Upper lobe of left lung (tissue), 6 donors: ENCODE results near the gene TNFAIP6. TPM values are rescaled to one million over a fixed set of nuclear protein-coding genes. Genes with fewer than 3 reads are reported as not detected.
"Not testable (repeated sequence)": the region's sequence is repeated elsewhere in the genome, so short reads cannot be mapped to it uniquely, and the experiment has no call there.

ENCODE experiments used
- ATAC-seq, 2 donors: fragments of 200-7000 bp; cut with Tn5 transposase; one replicate each; pipeline ENCODE4 v1.9.1; 2022; ENCODE audit warnings: mild to moderate bottlenecking in 2 of 2, moderate library complexity in 2 of 2; ENCODE audit not compliant: low FRiP score in 2 of 2
- DNase-seq, 2 donors: peaks; one replicate each; pipeline ENCODE4 v3.0.0-alpha.2; 2019 to 2020
- H3K27ac ChIP-seq, 4 donors: fragments of 200-600 bp; sonication (generic); one replicate each; pipeline ENCODE4 v1.5.1; 2016 to 2019
- H3K27me3 ChIP-seq, 4 donors: fragments of 200-600 bp; sonication (generic); one replicate each; pipeline ENCODE4 v1.5.1; 2017 to 2019
- H3K36me3 ChIP-seq, 4 donors: fragments of 200-600 bp; sonication (generic); one replicate each; pipeline ENCODE4 v1.5.1; 2016 to 2019
- H3K4me1 ChIP-seq, 4 donors: fragments of 200-600 bp; sonication (generic); one replicate each; pipeline ENCODE4 v1.5.1; 2018 to 2019
- H3K4me3 ChIP-seq, 4 donors: fragments of 200-600 bp; sonication (generic); one replicate each; pipeline ENCODE4 v1.5.1; 2017 to 2019; ENCODE audit warnings: mild to moderate bottlenecking in 2 of 4, moderate library complexity in 1 of 4
- H3K9me3 ChIP-seq, 4 donors: fragments of 200-600 bp; sonication (generic); one replicate each; pipeline ENCODE4 v1.5.1; 2018 to 2019
- EP300 ChIP-seq, 4 donors: sonication (generic); formaldehyde crosslinking; IDR thresholded peaks; one replicate each; pipeline ENCODE4 v1.5.1; 2017; ENCODE audit warnings: antibody characterized with exemption in 4 of 4, control low read depth in 2 of 4
- POLR2A ChIP-seq, 4 donors: fragments of 450-650 bp; IDR thresholded peaks; one replicate each; pipeline ENCODE4 v1.5.1; 2016 to 2017; ENCODE audit warnings: antibody characterized with exemption in 4 of 4, mild to moderate bottlenecking in 2 of 4
- POLR2AphosphoS5 ChIP-seq, 2 donors: sonication (generic); formaldehyde crosslinking; IDR thresholded peaks; one replicate each; pipeline ENCODE4 v1.5.1; 2017; ENCODE audit warnings: antibody characterized with exemption in 2 of 2
- WGBS, 2 donors: methylation state at CpG; one replicate each; pipeline ENCODE4 v1.1.5; 2017 to 2018; 5-methylcytosine and 5-hydroxymethylcytosine counted together
- total RNA-seq, 6 donors: library from RNA; depleted of rRNA in 4 of 6; stranded (reverse); fragments of >200 nt in 4 of 6; gene quantifications; one replicate each; pipeline versions ENCODE4 v1.1.0 to v1.2.1, GENCODE V29; 2016 to 2021
- TF ChIP-seq, protein P1 (sequence below), 6 experiments: fragments of 450-650 bp in 4 of 6; fragments of 200-600 bp in 2 of 6; sonication (generic) in 2 of 6; IDR thresholded peaks; one replicate each; pipeline ENCODE4 v1.5.1; 2016 to 2019; ENCODE audit warnings: antibody characterized with exemption in 6 of 6
- donor health status: DM: no; HTN: no; CAD: no; lungs with moderate emphysema.
- donor health status: DM: no; HTN: yes; CAD: no; lungs with severe emphysema.

Gene TNFAIP6
- total RNA-seq, 6 donors from 2014 or later: 0.78 to 8.1 (median 2.2) TPM

DNA sequence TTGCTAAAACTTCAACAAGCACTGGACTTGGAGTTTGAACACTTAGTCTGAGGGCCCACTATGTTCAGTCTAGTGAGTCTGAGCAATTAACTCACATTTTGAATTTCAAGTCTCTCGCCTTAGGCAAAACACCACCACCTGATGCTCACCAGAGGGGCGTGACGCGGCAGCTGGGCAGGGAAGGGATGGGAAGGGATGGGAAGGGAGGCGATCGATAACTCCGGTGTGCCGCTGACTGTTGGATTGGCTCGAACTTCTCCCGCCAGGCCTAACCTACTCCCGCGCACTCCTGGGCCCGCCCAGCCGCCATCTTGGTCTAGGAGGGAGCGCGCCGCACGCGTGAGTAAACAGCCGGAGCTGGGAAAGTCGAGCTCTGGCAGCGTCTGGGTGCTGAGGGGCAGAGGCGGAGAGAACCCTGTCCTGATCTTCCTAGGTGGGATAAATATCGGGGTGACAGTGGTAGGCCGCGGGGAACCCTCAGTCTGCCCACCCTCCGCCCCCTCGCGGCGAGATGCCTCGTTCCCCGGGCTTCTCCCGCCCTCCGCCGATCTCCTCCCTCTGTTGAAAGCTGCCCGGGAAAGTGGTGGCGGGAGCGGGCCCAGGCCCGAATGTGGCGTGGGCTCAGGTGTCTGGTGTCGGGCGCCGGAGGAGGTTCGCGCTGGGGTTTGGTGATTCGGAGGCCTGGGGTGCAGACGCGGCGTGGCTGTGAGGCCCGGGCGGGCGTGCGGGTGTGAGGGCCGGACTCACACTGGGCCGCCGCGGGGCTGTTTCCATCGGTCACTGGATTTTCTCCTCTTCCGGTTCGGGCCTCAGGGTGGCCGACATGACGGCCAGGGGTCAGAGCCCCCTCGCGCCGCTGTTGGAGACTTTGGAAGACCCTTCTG is 52.5 kb downstream of the TNFAIP6 start, which contains the start of gene RIF1:
RIF1 (plus strand) TSS at position 302 of the 884 bp plus-strand sequence; CDS start at position 824, 522 bp downstream.
- TF ChIP-seq POLR2AphosphoS5 (IDR thresholded peaks at IDR 0.05) (peak; percentile 55 to 65), POLR2A (IDR thresholded peaks at IDR 0.05) (peak in 1 of 4 donors; percentile 62), EP300 (IDR thresholded peaks at IDR 0.05) (no peak)
- TF ChIP-seq, protein P1, sequence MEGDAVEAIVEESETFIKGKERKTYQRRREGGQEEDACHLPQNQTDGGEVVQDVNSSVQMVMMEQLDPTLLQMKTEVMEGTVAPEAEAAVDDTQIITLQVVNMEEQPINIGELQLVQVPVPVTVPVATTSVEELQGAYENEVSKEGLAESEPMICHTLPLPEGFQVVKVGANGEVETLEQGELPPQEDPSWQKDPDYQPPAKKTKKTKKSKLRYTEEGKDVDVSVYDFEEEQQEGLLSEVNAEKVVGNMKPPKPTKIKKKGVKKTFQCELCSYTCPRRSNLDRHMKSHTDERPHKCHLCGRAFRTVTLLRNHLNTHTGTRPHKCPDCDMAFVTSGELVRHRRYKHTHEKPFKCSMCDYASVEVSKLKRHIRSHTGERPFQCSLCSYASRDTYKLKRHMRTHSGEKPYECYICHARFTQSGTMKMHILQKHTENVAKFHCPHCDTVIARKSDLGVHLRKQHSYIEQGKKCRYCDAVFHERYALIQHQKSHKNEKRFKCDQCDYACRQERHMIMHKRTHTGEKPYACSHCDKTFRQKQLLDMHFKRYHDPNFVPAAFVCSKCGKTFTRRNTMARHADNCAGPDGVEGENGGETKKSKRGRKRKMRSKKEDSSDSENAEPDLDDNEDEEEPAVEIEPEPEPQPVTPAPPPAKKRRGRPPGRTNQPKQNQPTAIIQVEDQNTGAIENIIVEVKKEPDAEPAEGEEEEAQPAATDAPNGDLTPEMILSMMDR (IDR thresholded peaks at IDR 0.05): peak; percentile 54 to 87 (median 82)
- Histone ChIP-seq H3K27ac (peak within 1 kb of the TSS; percentile 87 to 98 (median 96)), H3K27me3 (no peaks in the 10 kb centered on the region), H3K36me3 (peaks cover 0 to 30% (median 3%) of the 10 kb centered on the region in 4 donors), H3K9me3 (no peaks in the 10 kb centered on the region), H3K4me3 (peak within 1 kb of the TSS; percentile 73 to 98 (median 94)), H3K4me1 (peaks cover 11 to 16% (median 14%) of the 10 kb centered on the region in 4 donors)
- peak; percentile 98 to 99 for ATAC-seq
- DNase-seq: peak; percentile 88 to 95
- 1% methylated on average over 16 to 36 of the region's 65 CpGs for WGBS, 2 donors

DNA sequence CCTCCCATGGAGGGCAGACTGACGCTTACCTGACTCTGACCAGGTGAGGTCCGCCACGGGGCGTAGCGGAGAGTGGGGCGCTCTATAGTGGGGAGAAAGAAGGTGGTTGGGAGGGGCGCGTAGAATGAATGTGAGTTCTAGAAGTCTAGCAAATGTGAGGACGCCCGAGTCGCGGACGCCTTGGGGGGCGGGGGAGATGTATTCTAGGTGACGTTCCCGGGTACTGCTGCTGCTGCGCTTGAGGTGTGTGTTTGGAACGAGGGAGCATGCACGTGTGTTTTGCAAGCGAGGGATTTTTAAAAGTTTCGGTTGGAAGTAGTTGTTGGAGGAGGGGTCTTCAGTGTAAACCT is 53.1 kb downstream of the TNFAIP6 start:
- DNase-seq (peak in 1 of 2 donors; percentile 36), ATAC-seq (peak; percentile 23 to 47)
- TF ChIP-seq EP300 (IDR thresholded peaks at IDR 0.05): no peak
- H3K36me3 ChIP-seq: peaks cover 0 to 35% (median 3%) of the 10 kb centered on the region in 4 donors
- 0 to 1% methylated on average over 19 to 21 of the region's 21 CpGs for WGBS, 2 donors
- H3K4me3 ChIP-seq: peak overlapping the region; percentile 73 to 98 (median 94)
- no peaks in the 10 kb centered on the region for H3K9me3 ChIP-seq
- peak overlapping the region; percentile 87 to 98 (median 96) for H3K27ac ChIP-seq
- peaks cover 11 to 16% (median 14%) of the 10 kb centered on the region in 4 donors for H3K4me1 ChIP-seq
- H3K27me3 ChIP-seq: no peaks in the 10 kb centered on the region

DNA sequence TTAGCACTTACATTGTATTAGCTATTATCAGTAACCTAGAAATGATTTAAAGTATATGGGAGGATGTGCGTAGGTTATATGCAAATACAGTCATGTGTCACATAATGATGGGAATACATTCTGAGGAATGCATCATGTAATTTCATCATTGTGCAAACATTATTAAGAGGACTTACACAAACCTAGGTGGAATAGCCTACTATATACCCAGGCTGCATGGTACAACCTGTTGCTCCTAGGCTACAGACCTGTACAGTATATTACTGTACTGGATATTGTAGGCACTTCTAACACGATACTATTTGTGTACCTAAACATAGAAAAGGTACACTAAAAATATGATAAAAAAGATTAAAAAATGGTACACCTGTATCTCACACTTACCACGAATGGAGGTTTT is 60.3 kb downstream of the TNFAIP6 start:
- peaks cover 2 to 91% (median 41%) of the 10 kb centered on the region in 4 donors for H3K36me3 ChIP-seq
- H3K4me1 ChIP-seq: peaks cover 0 to 4% (median 0%) of the 10 kb centered on the region in 4 donors
- TF ChIP-seq POLR2A (IDR thresholded peaks at IDR 0.05): no peak
- TF ChIP-seq EP300 (IDR thresholded peaks at IDR 0.05): no peak
- TF ChIP-seq, protein P1 (IDR thresholded peaks at IDR 0.05): no peak
- no peak for TF ChIP-seq POLR2AphosphoS5 (IDR thresholded peaks at IDR 0.05)
- H3K27ac ChIP-seq: no peak overlapping the region
- H3K9me3 ChIP-seq: no peaks in the 10 kb centered on the region
- ATAC-seq (no peak), DNase-seq (no peak)
- 90 to 95% methylated on average over 3 of the region's 3 CpGs for WGBS, 2 donors
- H3K4me3 ChIP-seq: no peak overlapping the region
- H3K27me3 ChIP-seq: no peaks in the 10 kb centered on the region

DNA sequence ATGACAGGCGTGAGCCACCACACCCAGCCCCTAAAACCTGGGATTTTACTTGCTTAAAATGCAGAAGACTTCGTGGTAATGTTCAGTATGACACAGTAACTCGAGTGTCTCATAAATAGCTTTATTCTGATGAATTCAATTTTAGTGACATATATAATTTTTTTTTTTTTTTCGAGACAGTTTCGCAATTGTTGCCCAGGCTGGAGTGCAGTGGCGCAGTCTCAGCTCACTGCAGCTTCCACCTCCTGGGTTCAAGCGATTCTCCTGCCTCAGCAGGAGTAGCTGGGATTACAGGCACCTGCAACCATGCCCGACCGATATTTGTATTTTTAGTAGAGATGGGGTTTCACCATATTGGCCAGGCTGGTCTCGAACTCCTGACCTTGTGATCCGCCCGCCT is 64.3 kb downstream of the TNFAIP6 start:
- not testable (repeated sequence) for H3K27ac ChIP-seq, H3K4me3 ChIP-seq, H3K27me3 ChIP-seq, ATAC-seq, H3K4me1 ChIP-seq, DNase-seq, H3K9me3 ChIP-seq
- WGBS, 2 donors: 92 to 97% methylated on average over 12 of the region's 12 CpGs
- peaks cover 0 to 73% (median 46%) of the 10 kb centered on the region in 4 donors for H3K36me3 ChIP-seq

DNA sequence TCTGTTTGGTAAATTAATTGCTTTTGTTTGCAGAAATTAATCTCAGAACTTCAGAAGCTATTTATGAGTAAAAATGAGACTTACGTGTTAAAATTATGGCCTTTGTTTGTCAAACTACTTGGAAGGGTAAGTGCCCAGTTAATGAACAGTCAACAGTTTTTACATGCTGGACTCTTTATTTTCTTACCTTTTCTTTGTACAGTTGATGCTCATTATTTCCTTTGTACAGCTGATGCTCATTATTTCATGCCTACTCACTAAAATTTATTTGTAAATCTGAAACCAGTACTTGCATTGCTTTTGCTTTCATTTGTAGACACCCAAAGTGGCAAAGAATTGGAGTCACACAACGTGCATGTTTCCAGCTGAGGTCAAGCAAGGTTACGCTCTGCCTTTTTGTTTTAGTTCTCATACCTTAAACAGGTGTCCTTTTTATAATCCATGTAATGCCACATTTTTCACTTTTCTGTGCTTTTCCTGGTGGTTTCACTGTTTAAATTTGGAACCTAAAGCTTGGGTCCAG is 65.6 kb downstream of the TNFAIP6 start:
- ATAC-seq: no peak
- no peak for DNase-seq
- H3K4me1 ChIP-seq: no peaks in the 10 kb centered on the region
- WGBS, 2 donors: 62 to 72% methylated on average over 3 of the region's 3 CpGs
- H3K36me3 ChIP-seq: peaks cover 0 to 67% (median 35%) of the 10 kb centered on the region in 4 donors
- no peak overlapping the region for H3K27ac ChIP-seq
- H3K27me3 ChIP-seq: no peaks in the 10 kb centered on the region
- no peak overlapping the region for H3K4me3 ChIP-seq
- TF ChIP-seq POLR2AphosphoS5 (IDR thresholded peaks at IDR 0.05) (no peak), EP300 (IDR thresholded peaks at IDR 0.05) (no peak), POLR2A (IDR thresholded peaks at IDR 0.05) (no peak)
- TF ChIP-seq, protein P1 (IDR thresholded peaks at IDR 0.05): no peak
- H3K9me3 ChIP-seq: no peaks in the 10 kb centered on the region
